OCI-LY7 (cell line): ENCODE data around the gene FBN2.

Experiments
- EZH2phosphoT487 ChIP-seq: fragments of 200-600 bp; sonication (generic); IDR thresholded peaks from 2 replicates; pipeline ENCODE4 v1.6.1; 2018; ENCODE audit warnings: low read depth, borderline replicate concordance, mild to moderate bottlenecking, mixed run types, antibody characterized with exemption, low read length, moderate library complexity, mixed read lengths
- TF ChIP-seq, protein P1 (sequence below): fragments of 200-600 bp; sonication (generic); conservative IDR thresholded peaks from 2 replicates; pipeline ENCODE4 v1.5.1; 2014; ENCODE audit warnings: mild to moderate bottlenecking, antibody characterized with exemption, low read length, moderate library complexity, mixed read lengths

DNA sequence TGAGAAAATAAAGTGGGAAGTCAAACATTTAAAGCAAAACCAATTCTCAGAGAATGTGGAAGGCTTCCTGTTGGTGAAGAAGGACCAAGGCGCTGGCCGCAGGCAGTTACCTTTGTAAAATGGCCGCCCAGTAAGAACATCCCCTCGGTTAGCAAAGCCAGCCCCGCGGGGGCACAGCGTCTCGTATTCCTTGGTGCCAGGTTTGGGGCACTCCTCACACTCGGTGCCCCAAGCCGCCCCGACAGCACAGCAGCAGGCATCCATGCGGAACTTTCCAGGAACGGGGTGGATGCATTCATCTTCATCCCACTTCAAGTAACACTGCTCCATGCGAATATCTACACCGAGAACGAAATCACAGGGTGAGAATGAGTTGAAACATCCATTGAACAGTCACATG is 192.8 kb downstream of the FBN2 start:
- TF ChIP-seq, protein P1, sequence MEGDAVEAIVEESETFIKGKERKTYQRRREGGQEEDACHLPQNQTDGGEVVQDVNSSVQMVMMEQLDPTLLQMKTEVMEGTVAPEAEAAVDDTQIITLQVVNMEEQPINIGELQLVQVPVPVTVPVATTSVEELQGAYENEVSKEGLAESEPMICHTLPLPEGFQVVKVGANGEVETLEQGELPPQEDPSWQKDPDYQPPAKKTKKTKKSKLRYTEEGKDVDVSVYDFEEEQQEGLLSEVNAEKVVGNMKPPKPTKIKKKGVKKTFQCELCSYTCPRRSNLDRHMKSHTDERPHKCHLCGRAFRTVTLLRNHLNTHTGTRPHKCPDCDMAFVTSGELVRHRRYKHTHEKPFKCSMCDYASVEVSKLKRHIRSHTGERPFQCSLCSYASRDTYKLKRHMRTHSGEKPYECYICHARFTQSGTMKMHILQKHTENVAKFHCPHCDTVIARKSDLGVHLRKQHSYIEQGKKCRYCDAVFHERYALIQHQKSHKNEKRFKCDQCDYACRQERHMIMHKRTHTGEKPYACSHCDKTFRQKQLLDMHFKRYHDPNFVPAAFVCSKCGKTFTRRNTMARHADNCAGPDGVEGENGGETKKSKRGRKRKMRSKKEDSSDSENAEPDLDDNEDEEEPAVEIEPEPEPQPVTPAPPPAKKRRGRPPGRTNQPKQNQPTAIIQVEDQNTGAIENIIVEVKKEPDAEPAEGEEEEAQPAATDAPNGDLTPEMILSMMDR = no peak
- no peak for TF ChIP-seq EZH2phosphoT487
